Karpas-422 (cell line): Measurements from ENCODE around the gene VILL. TPM values are rescaled to one million over a fixed set of nuclear protein-coding genes. Genes with fewer than 3 reads are reported as not detected.
A peak's percentile ranks its signal among the peaks of the same experiment; 100 is the strongest.

Experiments
- DNase-seq: peaks from one replicate; pipeline ENCODE4 v3.0.0-alpha.2; 2015
- H2AFZ ChIP-seq: fragments of 200-600 bp; sonication (generic); 2 replicates; pipeline ENCODE4 v1.6.1; 2014; ENCODE audit warnings: antibody characterized with exemption, low read length, mixed read lengths
- H3K27ac ChIP-seq: fragments of 200-600 bp; sonication (generic); 2 replicates; pipeline ENCODE4 v1.5.1; 2014; ENCODE audit warnings: mild to moderate bottlenecking, low read length, moderate library complexity
- H3K27me3 ChIP-seq: fragments of 200-600 bp; sonication (generic); 2 replicates; pipeline ENCODE4 v1.6.1; 2014; ENCODE audit warnings: low read length, mixed read lengths
- H3K36me3 ChIP-seq: fragments of 200-600 bp; sonication (generic); 2 replicates; pipeline ENCODE4 v1.6.1; 2014; ENCODE audit warnings: low read length, mixed read lengths; ENCODE audit not compliant: insufficient read depth
- H3K4me1 ChIP-seq: fragments of 200-600 bp; sonication (generic); 2 replicates; pipeline ENCODE4 v1.6.1; 2014; ENCODE audit warnings: mild to moderate bottlenecking, low read length, mixed read lengths
- H3K4me2 ChIP-seq: fragments of 200-600 bp; sonication (generic); 2 replicates; pipeline ENCODE4 v1.6.1; 2014; ENCODE audit warnings: low read length, low read depth, mild to moderate bottlenecking; ENCODE audit not compliant: poor library complexity, severe bottlenecking
- H3K4me3 ChIP-seq: fragments of 200-600 bp; sonication (generic); 2 replicates; pipeline ENCODE4 v1.5.1; 2014; ENCODE audit warnings: mild to moderate bottlenecking, antibody characterized with exemption, low read length, mixed read lengths
- H3K79me2 ChIP-seq: fragments of 200-600 bp; sonication (generic); 2 replicates; pipeline ENCODE4 v1.6.1; 2014; ENCODE audit warnings: mild to moderate bottlenecking, low read length, mixed read lengths
- H3K9ac ChIP-seq: fragments of 200-600 bp; sonication (generic); 2 replicates; pipeline ENCODE4 v1.6.0; 2014; ENCODE audit warnings: low read length
- H3K9me2 ChIP-seq: fragments of 200-600 bp; sonication (generic), shearing (Covaris generic); replicated peaks from 2 replicates; pipeline ENCODE4 v1.6.0; 2014; ENCODE audit warnings: mild to moderate bottlenecking, low read length, moderate library complexity; ENCODE audit not compliant: insufficient read depth
- H3K9me3 ChIP-seq: fragments of 300-700, 200-600 bp; sonication (generic); 2 replicates; pipeline ENCODE4 v1.6.1; 2014; ENCODE audit warnings: low read length, mixed read lengths
- H4K20me1 ChIP-seq: fragments of 200-600 bp; sonication (generic); 2 replicates; pipeline ENCODE4 v1.6.1; 2014; ENCODE audit warnings: mild to moderate bottlenecking, antibody characterized with exemption, low read length, low read depth; ENCODE audit not compliant: insufficient read depth
- total RNA-seq: library from RNA; depleted of rRNA; stranded (reverse); fragments of >200 nt; shearing (Covaris generic); gene quantifications from 2 replicates; pipeline ENCODE4 v1.2.3, GENCODE V29; 2014; ENCODE audit warnings: low replicate concordance

The VILL gene
- total RNA-seq, 1 experiment from 2014 or later, result 9.7 TPM

DNA sequence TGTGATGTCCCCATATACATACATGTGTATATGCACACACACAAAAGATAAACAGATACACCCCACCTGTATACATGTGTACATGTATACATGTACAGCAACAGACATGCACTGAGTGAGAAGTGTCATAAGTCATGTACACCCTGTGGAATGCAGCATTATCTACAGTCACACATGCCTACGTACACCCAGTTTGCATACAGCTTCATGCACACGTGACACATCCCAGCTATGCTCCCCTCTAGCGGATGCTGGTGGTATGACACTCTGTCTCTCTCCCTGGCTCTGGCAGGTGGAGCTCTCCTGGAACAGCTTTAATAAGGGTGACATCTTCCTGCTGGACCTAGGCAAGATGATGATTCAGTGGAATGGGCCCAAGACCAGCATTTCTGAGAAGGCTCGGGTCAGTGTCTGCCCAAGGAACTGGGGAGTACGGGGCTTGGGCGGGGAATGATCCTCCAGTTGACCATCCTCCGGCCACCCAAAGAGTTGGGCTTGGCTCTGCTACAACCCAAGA lies 6.3 kb downstream of the VILL start:
- Histone ChIP-seq H3K9me3 (no peaks in the 10 kb centered on the region), H3K36me3 (peaks cover 13% of the 10 kb centered on the region), H3K9me2 (no peaks in the 10 kb centered on the region), H3K27me3 (no peaks in the 10 kb centered on the region), H3K9ac (no peak overlapping the region), H3K4me3 (no peak overlapping the region), H2AFZ (no peak overlapping the region), H3K4me1 (peaks cover 36% of the 10 kb centered on the region), H3K4me2 (no peak overlapping the region), H3K79me2 (peaks cover 11% of the 10 kb centered on the region), H4K20me1 (no peaks in the 10 kb centered on the region), H3K27ac (no peak overlapping the region)
- peak; percentile 95 for DNase-seq

DNA sequence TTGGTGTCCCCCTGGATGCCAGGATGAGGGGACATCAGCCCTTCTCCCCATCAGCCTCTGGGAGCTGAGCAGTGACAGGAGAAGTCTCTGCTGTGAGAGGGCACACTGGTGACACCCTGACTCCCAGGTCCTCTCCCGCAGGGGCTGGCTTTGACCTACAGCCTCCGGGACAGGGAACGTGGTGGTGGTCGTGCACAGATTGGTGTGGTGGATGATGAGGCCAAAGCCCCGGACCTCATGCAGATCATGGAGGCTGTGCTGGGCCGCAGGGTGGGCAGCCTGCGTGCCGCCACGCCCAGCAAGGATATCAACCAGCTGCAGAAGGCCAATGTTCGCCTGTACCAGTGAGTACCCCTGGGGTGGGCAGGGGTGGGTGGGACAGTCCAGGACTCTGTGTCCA lies 6.8 kb downstream of the VILL start:
- Histone ChIP-seq H3K36me3 (peaks cover 13% of the 10 kb centered on the region), H3K4me3 (no peak overlapping the region), H2AFZ (no peak overlapping the region), H3K4me1 (peaks cover 36% of the 10 kb centered on the region), H3K4me2 (no peak overlapping the region), H3K79me2 (peaks cover 11% of the 10 kb centered on the region), H3K27me3 (no peaks in the 10 kb centered on the region), H3K9me2 (no peaks in the 10 kb centered on the region), H3K27ac (no peak overlapping the region), H4K20me1 (no peaks in the 10 kb centered on the region), H3K9me3 (no peaks in the 10 kb centered on the region), H3K9ac (no peak overlapping the region)
- no peak for DNase-seq

DNA sequence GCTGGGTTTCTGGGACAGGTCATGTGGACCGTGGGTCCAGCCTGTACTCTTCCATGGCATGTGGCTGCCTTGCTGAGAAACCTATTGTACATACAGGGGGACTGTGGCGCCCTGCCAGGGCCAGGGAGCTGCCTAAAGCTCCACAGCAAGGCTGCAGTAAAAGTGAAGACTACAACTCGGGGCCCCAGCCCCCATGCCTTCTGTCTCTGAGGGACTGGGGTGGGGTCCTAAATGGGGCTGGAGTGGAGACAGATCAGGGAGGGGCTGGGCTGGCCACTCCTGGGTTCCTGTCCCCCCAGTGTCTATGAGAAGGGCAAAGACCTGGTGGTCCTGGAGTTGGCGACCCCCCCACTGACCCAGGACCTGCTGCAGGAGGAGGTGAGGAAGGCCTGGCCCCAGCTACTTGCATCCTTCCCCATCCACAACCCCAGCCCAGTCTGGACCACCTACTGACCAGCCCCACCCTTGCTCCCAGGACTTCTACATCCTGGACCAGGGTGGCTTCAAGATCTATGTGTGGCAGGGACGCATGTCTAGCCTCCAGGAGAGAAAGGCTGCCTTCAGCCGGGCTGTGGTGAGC lies 7.3 kb downstream of the VILL start:
- no peak for DNase-seq
- no peak overlapping the region for H2AFZ ChIP-seq
- peaks cover 13% of the 10 kb centered on the region for H3K36me3 ChIP-seq
- H3K9me3 ChIP-seq, result no peaks in the 10 kb centered on the region
- H3K4me1 ChIP-seq, result peaks cover 36% of the 10 kb centered on the region
- H3K27ac ChIP-seq, result 0 out of 2 replicates have a peak overlapping the region, but pooled peaks have one; percentile 59
- no peaks in the 10 kb centered on the region for H4K20me1 ChIP-seq
- peak overlapping the region; percentile 71 for H3K9ac ChIP-seq
- H3K4me3 ChIP-seq, result peak overlapping the region; percentile 61; the same call in 1 of the 2 replicates
- H3K79me2 ChIP-seq, result peaks cover 11% of the 10 kb centered on the region
- no peaks in the 10 kb centered on the region for H3K9me2 ChIP-seq
- no peaks in the 10 kb centered on the region for H3K27me3 ChIP-seq
- peak overlapping the region; percentile 69 for H3K4me2 ChIP-seq

DNA sequence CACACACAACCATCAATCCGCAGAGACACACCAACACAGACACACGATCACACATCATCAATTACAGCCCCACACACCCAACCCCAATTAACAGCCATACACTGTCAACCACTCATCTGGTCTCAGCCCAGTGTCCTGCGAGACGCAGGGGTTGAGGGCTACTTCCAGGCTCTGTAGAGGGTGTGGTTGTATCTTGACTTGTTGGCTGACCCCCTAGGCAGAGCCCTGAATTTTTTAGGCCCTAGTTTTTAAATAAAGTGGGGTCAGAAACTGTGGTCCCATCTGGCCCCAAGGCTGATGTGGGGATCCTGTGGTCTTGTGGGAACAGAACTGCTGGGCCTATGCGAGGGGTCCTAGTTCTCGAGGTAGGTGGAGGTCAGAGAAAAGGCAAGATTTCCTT lies 9.2 kb downstream of the VILL start:
- Histone ChIP-seq H3K36me3 (peaks cover 13% of the 10 kb centered on the region), H4K20me1 (no peaks in the 10 kb centered on the region)

DNA sequence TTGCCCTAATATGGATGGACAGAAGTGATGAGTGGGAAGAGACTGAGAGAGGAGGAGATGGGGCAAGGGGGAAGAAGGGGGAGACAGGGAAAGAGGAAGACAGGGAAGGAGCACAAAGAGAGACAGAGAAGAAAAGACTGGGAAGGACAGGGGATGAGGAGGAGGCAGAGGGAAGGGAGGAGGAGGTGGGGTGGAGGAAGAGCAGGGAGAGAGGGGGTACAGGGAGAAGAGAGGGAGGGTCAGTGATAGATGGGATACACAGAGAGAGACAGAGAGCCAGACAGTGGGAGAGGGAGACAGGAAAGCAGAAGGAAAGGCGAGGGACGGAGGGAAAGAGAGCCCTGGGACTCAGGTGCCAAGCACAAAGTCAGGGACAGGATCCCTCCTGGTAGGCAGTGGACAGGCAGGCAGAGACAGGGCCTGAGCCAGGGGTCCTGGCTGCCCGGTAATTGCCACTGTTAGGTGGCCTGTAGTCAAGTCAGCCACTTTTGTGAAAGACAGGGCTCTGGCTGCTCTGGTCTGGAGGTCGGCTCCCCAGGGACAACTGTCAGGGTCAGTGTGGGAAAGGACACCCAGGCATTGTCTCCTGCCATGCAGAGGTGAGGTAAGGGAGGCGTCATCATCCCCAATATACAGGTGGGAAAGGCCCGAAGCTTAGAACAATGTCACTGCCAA lies 9.8 kb downstream of the VILL start:
- H3K4me2 ChIP-seq, result no peak overlapping the region

More for the DNA sequence above, 9.2 kb downstream of the VILL start:
- Histone ChIP-seq H3K9me3 (no peaks in the 10 kb centered on the region), H3K27ac (no peak overlapping the region), H3K79me2 (peaks cover 10% of the 10 kb centered on the region), H3K9me2 (no peaks in the 10 kb centered on the region), H2AFZ (no peak overlapping the region), H3K4me3 (no peak overlapping the region), H3K4me1 (peaks cover 26% of the 10 kb centered on the region), H3K27me3 (no peaks in the 10 kb centered on the region), H3K9ac (no peak overlapping the region), H3K4me2 (no peak overlapping the region)
- no peak for DNase-seq

DNA sequence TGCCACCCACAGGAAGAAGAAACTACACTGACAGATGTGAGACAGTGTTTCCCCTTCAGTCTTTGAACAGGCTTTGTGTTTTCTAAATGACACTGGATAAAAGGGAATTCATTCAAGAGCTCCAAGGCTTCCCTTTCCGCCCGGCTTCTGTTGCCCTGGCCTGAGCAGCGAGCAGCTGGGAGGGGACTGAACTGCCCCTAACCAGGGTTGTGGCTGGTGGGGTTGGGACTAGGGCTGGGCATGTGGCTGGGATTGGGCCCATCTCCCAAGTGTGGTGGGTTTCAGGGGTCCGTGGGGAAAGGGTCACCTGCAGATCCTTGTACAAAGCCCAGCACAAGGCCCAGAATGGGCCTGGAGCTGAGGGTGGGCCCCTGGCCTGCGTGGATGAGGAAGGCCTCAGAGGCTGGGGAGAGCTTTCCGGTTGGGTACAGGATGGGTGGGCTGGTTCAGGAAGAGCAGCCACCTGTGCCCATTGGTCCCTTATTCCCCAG lies 10.4 kb downstream of the VILL start:
- no peaks in the 10 kb centered on the region for H3K79me2 ChIP-seq
- H3K4me2 ChIP-seq, result no peak overlapping the region
- H4K20me1 ChIP-seq, result no peaks in the 10 kb centered on the region
- H3K27ac ChIP-seq, result no peak overlapping the region
- H3K9ac ChIP-seq, result no peak overlapping the region
- no peaks in the 10 kb centered on the region for H3K9me3 ChIP-seq
- H3K4me3 ChIP-seq, result no peak overlapping the region
- H3K27me3 ChIP-seq, result no peaks in the 10 kb centered on the region
- H2AFZ ChIP-seq, result no peak overlapping the region
- H3K36me3 ChIP-seq, result peaks cover 13% of the 10 kb centered on the region
- no peaks in the 10 kb centered on the region for H3K9me2 ChIP-seq
- no peak for DNase-seq
- H3K4me1 ChIP-seq, result peaks cover 17% of the 10 kb centered on the region

More for the DNA sequence above, 9.8 kb downstream of the VILL start:
- H3K4me3 ChIP-seq, result no peak overlapping the region
- no peaks in the 10 kb centered on the region for H4K20me1 ChIP-seq
- H3K27ac ChIP-seq, result no peak overlapping the region
- peaks cover 13% of the 10 kb centered on the region for H3K36me3 ChIP-seq
- H3K4me1 ChIP-seq, result peaks cover 21% of the 10 kb centered on the region
- H3K79me2 ChIP-seq, result peaks cover 5% of the 10 kb centered on the region
- H3K9me3 ChIP-seq, result no peaks in the 10 kb centered on the region
- no peak overlapping the region for H3K9ac ChIP-seq
- no peaks in the 10 kb centered on the region for H3K27me3 ChIP-seq
- no peak for DNase-seq
- H3K9me2 ChIP-seq, result no peaks in the 10 kb centered on the region
- no peak overlapping the region for H2AFZ ChIP-seq

DNA sequence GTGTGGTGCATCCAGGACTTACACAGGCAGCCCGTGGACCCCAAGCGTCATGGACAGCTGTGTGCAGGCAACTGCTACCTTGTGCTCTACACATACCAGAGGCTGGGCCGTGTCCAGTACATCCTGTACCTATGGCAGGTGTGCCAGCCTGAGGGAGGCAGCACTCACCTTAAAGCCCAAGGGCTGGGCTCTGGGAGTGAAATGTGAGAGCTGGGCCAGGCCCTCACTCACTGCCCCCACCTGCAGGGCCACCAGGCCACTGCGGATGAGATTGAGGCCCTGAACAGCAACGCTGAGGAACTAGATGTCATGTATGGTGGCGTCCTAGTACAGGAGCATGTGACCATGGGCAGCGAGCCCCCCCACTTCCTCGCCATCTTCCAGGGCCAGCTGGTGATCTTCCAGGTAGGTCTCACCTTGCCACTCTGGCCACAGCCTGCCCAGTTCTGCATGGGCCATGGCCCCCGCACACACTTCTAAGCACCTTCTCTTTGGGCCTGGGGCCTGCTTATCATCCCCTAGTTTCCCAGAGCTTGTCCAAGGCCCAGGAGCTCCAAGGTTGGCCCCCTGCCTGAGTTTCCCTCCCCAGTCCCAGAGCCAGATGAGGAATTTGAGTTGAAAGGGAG lies 11.0 kb downstream of the VILL start:
- no peak overlapping the region for H3K9ac ChIP-seq
- H4K20me1 ChIP-seq, result no peaks in the 10 kb centered on the region
- DNase-seq, result no peak
- no peaks in the 10 kb centered on the region for H3K9me2 ChIP-seq
- H3K27ac ChIP-seq, result no peak overlapping the region
- peaks cover 16% of the 10 kb centered on the region for H3K4me1 ChIP-seq
- no peaks in the 10 kb centered on the region for H3K79me2 ChIP-seq
- no peaks in the 10 kb centered on the region for H3K9me3 ChIP-seq
- H3K36me3 ChIP-seq, result peaks cover 7% of the 10 kb centered on the region; the same call in 1 of the 2 replicates
- no peak overlapping the region for H2AFZ ChIP-seq
- H3K27me3 ChIP-seq, result no peaks in the 10 kb centered on the region
- no peak overlapping the region for H3K4me2 ChIP-seq
- H3K4me3 ChIP-seq, result no peak overlapping the region

DNA sequence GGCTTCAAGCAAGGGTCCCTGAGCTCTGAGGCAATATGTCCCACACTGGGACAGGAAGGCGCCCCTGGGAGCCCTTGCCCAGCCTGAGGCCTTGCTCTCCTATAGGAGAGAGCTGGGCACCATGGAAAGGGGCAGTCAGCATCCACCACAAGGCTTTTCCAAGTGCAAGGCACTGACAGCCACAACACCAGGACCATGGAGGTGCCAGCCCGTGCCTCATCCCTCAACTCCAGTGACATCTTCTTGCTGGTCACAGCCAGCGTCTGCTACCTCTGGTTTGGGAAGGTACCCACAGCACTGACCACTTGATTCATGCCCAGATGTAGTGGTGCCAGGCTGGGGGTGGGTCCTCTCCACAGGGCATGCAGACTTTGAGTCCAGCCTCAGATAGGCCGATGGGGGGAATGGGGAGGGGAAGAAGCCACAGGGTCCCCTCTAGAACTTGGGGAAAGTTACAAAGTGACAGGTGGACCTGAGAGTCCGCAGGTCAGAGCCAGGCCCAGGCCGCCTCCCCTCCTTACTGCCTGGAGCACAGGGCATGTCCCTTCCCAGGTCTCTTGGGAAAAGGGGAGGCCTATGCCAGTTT lies 11.8 kb downstream of the VILL start:
- H4K20me1 ChIP-seq, result no peaks in the 10 kb centered on the region
- H2AFZ ChIP-seq, result no peak overlapping the region
- H3K9ac ChIP-seq, result no peak overlapping the region
- no peak overlapping the region for H3K4me2 ChIP-seq
- no peaks in the 10 kb centered on the region for H3K27me3 ChIP-seq
- H3K79me2 ChIP-seq, result no peaks in the 10 kb centered on the region
- peaks cover 6% of the 10 kb centered on the region; the same call in 1 of the 2 replicates for H3K36me3 ChIP-seq
- H3K4me3 ChIP-seq, result no peak overlapping the region
- H3K9me3 ChIP-seq, result no peaks in the 10 kb centered on the region
- peaks cover 14% of the 10 kb centered on the region for H3K4me1 ChIP-seq
- H3K27ac ChIP-seq, result no peak overlapping the region
- no peak for DNase-seq
- no peaks in the 10 kb centered on the region for H3K9me2 ChIP-seq
